Amniotic epithelial cell (primary cell): Measurements from ENCODE around the gene CISD1.
"Not testable (repeated sequence)": the region's sequence is repeated elsewhere in the genome, so short reads cannot be mapped to it uniquely, and the experiment has no call there.

Experiments
- DNase-seq: peaks from one replicate; pipeline ENCODE4 v3.0.0-alpha.2; 2010; ENCODE audit warnings: low read depth

CISD1 gene

DNA sequence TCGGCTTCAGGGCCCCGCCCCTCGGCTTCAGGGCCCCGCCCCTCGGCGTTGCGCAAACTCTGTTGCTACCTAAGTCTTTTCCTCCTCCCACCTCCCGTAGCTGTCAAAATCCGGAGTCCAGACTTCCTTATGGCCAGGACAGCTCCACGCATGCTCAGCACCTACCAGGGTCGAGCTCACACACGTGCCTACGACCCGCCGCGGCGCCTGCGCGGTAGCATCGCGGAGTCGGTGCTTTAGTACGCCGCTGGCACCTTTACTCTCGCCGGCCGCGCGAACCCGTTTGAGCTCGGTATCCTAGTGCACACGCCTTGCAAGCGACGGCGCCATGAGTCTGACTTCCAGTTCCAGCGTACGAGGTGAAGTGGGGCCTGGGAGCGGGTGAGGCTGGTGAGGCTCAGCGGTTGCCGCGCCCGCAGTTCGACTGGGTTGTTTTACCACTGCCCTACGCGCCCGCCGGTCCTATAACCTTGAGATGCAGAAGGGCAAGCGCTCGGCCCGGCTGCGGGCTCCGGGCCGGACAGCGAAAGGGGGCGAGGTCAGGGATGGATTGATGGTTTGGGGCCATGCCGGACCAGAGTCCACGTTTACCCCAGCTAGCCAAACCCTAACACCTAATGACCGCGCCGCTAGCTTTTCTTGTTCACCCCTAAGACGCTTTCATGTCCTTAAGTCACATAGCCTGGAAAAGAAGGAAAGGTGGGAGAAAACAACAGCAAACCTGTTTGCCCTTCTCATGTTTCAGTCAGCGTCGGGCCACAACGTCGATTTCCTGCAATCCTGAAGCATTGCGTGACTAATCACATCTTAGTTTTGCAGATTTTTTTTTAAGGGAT, at the start of gene CISD1:
CISD1 (plus strand) TSS at position 217 of the 836 bp plus-strand sequence; CDS start at position 329, 112 bp downstream.
- DNase-seq = peak; percentile 100

DNA sequence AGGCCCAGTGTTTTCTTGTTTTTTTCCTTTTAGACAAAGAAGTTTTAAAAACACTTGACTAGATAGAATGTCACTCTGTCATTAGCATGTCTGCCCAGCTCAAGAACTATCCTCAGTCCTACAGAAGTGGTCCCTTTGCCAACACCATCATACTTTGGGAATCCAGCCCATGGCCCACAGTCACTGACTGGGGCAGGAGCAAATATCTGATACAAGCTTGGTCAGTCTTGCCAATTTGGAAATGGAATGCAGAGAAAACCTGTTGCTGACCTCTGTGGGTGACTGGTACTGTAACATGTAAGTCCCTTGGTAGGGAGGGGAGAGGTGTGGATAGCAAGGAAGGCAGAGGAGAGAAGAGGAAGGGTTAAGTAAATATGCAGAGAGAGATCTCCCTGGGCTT, 49.1 kb upstream of the CISD1 start:
- no peak for DNase-seq

DNA sequence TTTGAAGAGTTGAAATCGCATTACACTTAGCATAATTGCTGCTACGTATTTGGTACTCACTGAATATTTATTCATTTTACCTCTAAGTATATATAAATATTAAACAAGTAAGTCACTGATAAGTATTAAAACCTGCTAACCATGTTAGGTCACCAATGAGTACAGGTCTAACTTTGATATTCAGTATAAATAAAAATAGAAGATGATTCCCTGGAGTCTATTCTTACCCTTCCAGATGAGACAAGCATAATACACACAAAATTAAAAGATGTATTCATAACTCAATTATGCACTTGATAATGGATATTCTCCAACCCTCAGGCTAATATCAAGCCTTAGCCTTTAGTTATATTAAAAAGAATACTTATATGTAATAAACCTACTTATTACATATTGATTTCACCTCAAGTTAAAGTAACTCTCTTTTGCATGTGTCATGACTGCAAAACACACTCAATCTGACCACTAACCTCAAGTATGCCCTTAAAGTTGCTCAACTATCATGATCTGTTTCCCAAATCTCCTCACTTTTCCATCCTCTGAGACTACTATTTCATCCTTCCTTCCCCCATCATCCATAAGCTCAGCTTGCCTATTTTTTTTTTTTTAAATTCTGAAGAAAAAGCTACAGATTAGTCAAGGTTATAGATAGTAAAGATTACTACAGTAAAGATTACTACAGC, 48.1 kb upstream of the CISD1 start:
- DNase-seq = peak; percentile 85

DNA sequence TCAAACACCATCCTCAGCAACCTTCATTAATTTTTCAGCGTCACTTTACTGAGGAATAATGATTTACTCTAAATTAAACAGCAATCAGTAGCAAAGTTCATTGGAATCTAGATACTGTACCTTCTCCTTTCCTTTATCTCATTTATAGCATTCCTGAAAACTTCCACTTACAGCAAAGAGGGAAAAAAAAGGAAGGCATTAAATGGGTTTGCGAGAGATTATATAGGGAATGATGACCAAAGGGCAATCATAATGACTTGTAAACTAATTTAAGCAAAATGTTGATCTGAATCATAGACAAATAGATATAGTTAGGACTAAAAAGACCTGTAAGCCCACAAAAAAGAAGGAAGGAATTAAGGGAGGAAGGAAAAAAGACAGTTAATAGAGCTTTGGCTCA, 43.3 kb upstream of the CISD1 start:
- no peak for DNase-seq

DNA sequence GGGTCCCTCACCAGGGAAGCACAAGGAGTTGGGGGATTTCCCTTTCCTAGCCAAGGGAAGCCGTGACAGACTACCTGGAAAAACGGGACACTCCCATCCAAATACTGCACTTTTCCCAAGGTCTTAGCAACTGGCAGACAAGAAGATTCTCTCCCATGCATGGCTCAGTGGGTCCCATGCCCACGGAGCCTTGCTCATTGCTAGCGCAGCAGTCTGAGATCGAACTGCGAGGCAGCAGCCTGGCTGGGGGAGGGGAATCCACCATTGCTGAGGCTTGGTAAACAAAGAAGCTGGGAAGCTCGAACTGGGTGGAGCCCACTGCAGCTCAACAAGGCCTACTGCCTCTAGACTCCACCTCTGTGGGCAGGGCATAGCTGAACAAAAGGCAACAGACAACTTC, 39.1 kb upstream of the CISD1 start:
- not testable (repeated sequence) for DNase-seq

DNA sequence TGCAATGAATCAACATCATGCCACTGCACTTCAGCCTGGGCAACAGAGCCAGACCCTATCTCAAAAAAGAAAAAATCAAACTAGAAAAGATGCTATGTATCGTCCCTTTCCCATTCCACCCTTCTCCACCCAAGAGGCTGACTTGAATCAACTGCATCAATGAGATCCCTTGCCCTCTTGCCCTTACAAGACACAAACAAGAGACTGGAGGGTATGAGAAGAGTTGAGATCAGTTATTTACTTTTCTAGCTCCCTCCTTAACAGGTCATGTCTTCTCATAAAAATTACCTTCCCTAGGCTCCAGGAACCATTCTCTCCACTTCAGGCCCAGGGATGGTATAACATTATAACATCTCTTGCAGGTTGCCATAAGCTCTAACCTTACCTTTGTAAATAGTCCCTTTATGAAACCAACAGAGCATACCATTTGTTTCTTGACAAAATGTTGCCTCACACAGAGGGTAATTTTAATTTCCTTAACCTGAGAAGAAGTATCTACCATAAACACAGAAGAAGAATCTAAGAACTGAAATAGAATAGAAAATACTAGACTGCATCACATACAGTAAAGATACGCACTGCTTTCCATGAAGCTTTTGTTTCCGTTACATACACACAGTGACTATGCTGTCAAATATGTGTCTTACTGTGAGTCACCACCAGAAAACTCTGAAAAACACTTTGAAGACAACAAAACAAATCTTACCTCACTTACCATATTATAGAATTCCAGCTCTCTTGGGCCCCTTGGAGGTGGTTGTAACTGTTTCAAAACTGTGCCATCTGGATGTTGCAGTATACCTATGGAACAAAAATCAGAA, 31.7 kb upstream of the CISD1 start:
- peak; percentile 94 for DNase-seq

DNA sequence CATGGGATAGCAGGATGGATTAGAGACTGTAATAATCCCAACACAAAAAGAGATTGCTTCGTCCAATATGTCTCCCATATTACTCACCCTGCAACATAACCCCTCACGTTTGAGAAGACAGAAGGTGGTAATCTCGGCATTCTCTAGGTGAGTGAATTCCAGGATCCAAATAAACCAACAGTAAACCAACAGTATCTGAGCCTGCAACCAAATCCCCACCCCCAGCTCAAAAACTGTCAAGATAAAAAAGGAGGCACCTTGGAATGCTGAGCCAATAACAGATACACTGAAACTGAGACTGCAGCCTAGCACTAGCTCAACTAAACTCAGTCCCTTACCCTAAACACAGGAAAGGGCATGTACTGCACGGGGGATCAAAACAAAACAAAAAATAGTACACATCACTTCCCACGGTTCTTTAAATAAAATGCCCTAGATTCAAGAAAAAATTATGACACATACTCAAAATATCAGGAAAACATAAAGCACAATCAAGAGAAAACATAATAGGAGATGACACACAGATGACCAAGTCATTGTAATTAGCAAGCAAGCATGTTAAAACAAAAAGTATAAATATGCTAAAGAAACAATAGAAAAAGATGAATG, 29.3 kb upstream of the CISD1 start:
- peak; percentile 61 for DNase-seq

DNA sequence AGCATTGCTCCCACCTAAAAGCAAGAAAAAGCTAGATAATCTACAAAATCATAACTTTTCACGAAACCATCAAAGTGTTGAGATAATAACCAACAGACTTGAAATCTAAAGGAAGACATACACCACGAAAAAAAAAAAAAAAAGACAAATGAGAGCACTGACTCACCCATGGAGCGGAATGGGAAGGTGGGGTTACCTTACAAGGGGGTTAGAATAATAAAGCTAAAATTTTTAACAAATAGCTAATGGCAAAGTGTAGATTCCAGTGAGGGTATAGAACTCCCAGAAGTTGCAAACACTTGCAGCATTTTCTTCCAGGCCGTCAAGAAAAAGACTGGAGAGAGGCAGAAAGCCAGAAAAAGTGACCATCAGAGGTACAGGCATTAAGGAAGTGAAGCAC, 28.4 kb upstream of the CISD1 start:
- DNase-seq = no peak

DNA sequence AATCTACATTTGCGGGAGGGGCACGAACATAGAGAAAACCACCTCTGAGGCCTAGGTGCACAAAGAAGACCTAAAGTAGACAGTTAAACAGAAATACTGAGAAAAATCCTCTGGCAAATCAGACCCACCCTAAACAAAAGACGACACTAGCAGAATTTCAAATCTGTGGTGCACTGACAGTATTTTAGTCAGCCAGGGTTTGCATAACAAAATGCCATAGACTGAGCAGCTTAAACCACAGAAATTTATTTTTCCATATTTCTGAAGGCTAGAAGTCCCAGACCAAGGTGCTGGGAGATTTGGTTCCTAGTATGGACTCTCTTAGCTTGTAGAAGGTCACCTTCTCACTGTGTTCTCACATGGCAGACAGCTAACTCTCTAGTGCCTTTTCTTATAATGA, 27.6 kb upstream of the CISD1 start:
- DNase-seq = peak; percentile 69

DNA sequence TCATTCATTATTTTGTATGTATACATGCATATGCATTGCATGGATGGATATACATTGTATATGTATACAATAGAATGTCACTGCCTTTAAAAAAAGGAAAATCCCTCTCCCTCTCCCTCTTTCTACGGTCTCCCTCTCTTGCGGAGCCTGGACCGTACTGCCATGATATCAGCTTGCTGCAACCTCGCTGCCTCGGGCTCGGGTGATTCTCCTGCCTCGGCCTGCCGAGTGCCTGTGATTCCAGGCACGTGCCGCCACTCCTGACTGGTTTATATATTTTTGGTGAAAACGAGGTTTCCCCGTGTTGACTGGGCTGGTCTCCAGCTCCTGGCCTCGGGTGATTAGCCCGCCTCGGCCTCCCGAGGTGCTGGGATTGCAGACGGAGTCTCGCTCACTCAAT, 25.7 kb upstream of the CISD1 start:
- DNase-seq = no peak

DNA sequence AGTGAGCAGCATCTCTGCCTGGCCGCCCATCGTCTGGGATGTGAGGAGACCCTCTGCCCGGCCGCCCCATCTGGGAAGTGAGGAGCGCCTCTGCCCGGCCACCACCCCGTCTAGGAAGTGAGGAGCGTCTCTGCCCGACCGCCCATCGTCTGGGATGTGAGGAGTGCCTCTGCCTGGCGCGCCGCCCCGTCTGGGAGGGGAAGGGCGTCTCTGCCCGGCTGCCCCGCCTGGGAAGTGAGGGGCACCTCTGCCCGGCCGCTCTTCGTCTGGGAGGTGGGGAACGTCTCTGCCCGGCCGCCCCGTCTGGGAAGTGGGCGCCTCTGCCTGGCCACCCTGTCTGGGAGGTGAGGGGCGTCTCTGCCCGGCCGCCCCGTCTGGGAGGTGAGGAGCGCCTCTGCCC, 25.2 kb upstream of the CISD1 start:
- not testable (repeated sequence) for DNase-seq

DNA sequence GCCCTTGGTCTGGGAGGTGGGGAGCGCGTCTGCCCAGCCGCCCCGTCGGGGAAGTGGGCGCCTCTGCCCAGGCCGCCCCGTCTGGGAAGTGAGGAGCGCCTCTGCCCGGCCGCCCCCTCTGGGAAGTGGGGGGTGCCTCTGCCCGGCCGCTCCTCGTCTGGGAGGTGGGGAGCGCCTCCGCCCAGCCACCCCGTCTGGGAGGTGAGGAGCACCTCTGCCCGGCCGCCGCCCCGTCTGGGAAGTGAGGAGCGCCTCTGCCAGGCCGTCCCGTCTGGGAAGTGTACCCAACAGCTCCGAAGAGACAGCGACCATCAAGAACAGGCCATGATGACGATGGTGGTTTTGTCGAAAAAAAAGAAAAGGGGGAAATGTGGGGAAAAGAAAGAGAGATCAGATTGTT, 24.7 kb upstream of the CISD1 start:
- not testable (repeated sequence) for DNase-seq

DNA sequence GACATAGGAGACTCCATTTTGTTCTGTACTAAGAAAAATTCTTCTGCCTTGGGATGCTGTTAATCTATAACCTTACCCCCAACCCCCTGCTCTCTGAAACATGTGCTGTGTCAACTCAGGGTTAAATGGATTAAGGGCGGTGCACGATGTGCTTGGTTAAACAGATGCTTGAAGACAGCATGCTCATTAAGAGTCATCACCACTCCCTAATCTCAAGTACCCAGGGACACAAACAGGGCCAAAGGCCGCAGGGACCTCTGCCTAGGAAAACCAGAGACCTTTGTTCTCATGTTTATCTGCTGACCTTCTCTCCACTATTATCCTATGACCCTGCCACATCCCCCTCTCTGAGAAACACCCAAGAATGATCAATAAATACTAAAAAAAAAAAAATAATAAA, 24.3 kb upstream of the CISD1 start:
- DNase-seq = not testable (repeated sequence)

DNA sequence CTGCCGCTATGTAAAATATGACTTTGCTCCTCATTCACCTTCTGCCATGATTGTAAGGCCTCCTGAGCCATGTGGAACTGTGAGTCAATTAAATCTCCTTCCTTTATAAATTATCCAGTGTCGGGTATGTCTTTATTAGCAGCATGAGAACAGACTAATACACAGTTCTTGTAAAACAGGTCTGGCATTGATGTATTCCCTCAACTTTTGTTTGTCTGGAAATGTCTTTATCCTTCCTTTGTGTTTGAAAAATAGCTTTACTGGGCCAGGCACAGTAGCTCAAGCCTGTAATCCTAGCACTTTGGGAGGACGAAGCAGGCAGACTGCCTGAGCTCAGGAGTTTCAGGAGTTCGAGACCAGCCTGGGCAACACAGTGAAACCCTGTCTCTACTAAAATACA, 15.8 kb upstream of the CISD1 start:
- DNase-seq = no peak

DNA sequence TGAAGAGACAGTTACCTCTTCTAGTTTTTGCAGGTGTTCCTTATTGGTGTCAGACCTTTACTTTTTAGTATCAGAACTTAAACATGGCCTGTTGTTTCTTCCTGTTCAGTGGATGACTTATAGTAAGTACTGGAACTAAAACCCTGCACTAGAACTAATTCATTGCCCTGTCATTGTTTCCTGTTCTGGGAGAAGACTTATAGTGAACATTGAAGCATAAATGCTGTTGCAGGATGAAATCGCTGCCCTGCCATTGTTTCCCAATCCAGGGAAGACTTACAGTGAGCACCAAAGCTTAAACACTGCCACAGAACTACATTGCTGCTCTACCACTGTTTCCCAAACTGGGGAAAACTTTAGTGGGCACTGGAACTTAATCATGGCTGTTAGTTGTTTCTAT, 14.3 kb upstream of the CISD1 start:
- DNase-seq = no peak

DNA sequence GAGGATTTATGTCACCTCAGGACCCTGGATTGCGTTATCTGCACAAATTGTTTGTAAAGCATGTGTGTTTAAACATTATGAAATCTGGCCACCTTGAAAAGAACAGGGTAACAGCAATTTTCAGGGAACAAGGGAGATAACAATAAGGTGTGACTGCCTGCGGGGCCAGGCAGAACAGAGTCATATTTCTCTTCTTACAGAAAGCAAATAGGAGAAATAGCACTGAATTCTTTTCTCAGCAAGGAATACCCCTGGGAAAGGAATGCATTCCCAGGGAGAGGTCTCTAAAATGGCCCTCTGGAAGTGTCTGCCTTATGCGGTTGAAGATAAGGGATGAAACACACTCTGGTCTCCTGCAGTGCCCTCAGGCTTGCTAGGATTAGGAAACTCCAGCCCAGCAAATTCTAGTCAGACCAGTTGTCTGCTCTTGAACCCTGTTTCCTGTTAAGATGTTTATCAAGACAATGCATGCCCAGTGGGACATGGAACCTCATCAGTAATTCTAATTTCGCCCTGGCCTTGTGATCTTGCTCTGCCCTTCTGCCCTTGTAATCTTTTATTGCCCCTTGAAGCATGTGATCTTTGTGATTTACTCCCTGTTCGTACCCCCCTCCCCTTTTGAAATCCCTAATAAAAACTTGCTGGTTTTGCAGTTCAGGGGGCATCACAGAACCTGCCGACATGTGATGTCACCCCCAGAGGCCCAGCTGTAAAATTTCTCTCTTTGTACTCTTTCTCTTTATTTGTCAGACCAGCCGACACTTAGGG, 12.8 kb upstream of the CISD1 start:
- not testable (repeated sequence) for DNase-seq

DNA sequence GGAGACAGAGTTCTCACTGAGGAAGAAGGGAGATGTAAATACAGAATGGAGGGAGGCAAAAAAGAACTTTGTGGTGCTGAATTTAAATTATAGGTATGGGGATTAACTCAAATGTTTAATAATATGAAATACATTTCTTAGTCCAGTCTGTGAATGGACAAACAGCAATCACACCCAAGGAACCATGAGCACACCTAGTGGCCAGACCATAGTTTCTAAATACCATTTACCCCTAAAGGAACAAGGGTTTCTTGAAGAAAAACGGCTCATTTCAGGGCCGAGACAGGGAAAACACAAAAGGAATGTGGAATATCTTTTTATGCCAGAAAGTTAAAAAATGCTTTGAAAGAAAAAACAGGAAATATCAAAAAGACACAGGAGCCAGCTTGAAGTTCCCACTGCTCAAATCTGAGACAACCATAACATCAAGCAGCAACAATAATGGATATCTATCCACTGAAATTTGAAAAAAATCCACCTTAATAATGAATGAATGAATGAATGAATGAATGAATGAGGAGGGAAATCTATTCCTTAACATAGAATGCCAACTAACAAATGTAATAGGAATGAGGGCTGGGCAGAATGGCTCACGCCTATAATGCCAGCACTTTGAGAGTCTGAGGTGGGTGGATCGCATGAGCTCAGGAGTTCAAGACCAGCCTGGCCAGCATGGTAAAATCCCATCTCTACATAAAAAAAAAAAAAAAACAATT, 9.8 kb upstream of the CISD1 start:
- DNase-seq = no peak

DNA sequence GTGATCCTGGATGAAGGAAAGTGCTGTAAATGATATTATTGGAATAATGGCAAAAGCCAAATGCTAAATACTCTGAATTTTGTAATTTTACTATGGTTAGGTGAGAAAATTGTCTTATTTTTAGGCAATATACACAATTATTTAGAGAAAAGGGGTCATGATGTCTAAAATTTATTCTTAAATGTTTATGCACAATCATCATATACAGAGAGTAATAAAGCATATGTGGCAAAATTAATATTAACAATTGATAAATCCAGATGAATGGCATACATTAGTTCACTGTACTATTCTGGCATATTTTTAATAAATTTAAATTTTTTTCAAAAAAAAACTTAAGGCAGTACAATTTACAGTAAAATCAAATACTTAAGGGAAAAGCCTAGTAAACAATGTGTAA, 8.6 kb upstream of the CISD1 start:
- no peak for DNase-seq

DNA sequence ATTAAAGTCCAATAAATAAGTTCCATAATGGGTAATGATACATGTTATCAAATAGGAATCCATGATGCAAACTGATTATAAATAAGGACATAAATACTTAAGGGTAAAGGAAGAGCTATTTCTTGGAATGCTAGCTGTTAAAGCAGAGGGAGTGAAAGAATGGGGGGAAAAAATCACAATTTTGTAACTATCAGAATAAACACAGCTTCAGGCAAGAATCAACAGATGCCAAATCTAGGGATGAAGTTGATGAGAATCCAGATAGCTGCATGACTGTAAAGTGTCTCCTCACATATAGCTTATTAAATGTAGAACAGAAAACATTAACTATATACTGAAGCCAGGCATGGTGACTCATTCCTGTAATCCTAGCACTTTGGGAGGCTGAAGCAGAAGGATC, 6.2 kb upstream of the CISD1 start:
- no peak for DNase-seq

DNA sequence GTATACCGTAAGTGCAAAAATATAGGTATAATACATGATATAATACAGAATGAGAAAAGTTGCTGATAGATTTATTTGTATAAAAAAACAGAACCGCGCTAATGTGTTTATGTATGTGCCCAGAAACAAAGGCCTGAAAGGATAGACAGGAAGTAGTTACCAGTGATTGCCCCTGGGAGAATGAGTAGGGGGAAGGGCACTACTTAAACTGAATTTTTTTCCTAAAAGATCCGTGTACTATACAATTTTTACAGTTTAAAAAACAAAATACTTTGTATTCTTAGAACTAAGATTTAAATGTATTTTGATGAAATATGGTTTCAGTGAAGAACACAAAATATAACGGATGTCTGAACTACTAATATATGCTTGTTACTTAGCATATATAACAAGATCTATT, 4.2 kb upstream of the CISD1 start:
- DNase-seq = no peak

DNA sequence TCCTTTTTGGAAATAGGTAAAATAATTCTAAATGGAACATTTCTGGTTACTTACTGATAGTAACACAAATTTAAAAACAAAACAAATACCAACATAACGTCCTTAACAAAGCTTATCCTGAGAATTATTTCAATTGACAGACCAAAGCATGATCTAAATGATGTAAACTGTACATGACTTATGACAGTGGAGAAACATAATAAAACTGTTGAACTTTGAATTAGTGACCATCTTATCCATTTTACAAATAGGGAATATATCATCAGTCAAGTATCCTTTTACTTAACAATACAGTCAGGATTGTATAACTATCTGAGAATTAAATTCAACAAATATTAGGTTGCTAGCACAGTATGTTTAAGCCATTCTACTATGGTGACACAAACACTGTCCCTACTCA, 3.7 kb upstream of the CISD1 start:
- DNase-seq = no peak
